Fibroblast of skin of abdomen (primary cell): ENCODE results near the gene LMO4. TPM values are rescaled to one million over a fixed set of nuclear protein-coding genes. Genes with fewer than 3 reads are reported as not detected.

Experiments used
- DNase-seq: peaks from one replicate; pipeline ENCODE4 v3.0.0-alpha.2; 2013
- polyA plus RNA-seq, 2 experiments: library from polyadenylated mRNA; unstranded; fragments of 120-200 nt; gene quantifications; one replicate each; pipeline ENCODE4 v1.2.1, GENCODE V29; 2013; ENCODE audit not compliant: insufficient read length in 2 of 2

The LMO4 gene
- 193 TPM for polyA plus RNA-seq (2013, experiment 1 of 2; ENCODE audit: insufficient read length)
- 202 TPM for polyA plus RNA-seq (2013, experiment 2 of 2; ENCODE audit: insufficient read length)

GRCh38 chr1:87328272-87329050, at the start of gene LMO4:
TSS of gene LMO4 (plus strand) at chr1:87328880. CDS start at chr1:87332016, 3,136 bp downstream.
- peak; percentile 99 for DNase-seq

GRCh38 chr1:87279536-87279875, 49.2 kb upstream of the LMO4 start:
- no peak for DNase-seq

- DNase-seq = no peak
These were observed 48.6 kb upstream of the LMO4 start for GRCh38 chr1:87279966-87280535.

GRCh38 chr1:87284456-87285240, 44.0 kb upstream of the LMO4 start:
- DNase-seq = no peak

- DNase-seq = peak; percentile 90
These were observed 37.6 kb upstream of the LMO4 start for GRCh38 chr1:87291107-87291506.

- DNase-seq = peak; percentile 70
These were observed 35.8 kb upstream of the LMO4 start for GRCh38 chr1:87292684-87293493.

- no peak for DNase-seq
These were observed 34.0 kb upstream of the LMO4 start for GRCh38 chr1:87294633-87295032.

- DNase-seq = no peak
These were observed 33.1 kb upstream of the LMO4 start for GRCh38 chr1:87295445-87296110.

GRCh38 chr1:87296206-87296605, 32.5 kb upstream of the LMO4 start:
- no peak for DNase-seq

- no peak for DNase-seq
These were observed 29.0 kb upstream of the LMO4 start for GRCh38 chr1:87299661-87300060.

- DNase-seq = no peak
These were observed 28.1 kb upstream of the LMO4 start for GRCh38 chr1:87300628-87301027.

- no peak for DNase-seq
These were observed 23.5 kb upstream of the LMO4 start for GRCh38 chr1:87305151-87305550.

GRCh38 chr1:87305762-87306161, 22.9 kb upstream of the LMO4 start:
- DNase-seq = peak; percentile 82

- DNase-seq = no peak
These were observed 21.4 kb upstream of the LMO4 start for GRCh38 chr1:87307306-87307705.

GRCh38 chr1:87307931-87308330, 20.7 kb upstream of the LMO4 start:
- no peak for DNase-seq

GRCh38 chr1:87314091-87314490, 14.6 kb upstream of the LMO4 start:
- DNase-seq = no peak

- no peak for DNase-seq
These were observed 10.5 kb upstream of the LMO4 start for GRCh38 chr1:87318056-87318650.

- no peak for DNase-seq
These were observed 9.9 kb upstream of the LMO4 start for GRCh38 chr1:87318806-87319205.

- DNase-seq = peak; percentile 35
These were observed 2.5 kb upstream of the LMO4 start for GRCh38 chr1:87325982-87326738.

GRCh38 chr1:87327376-87328271, 1.1 kb upstream of the LMO4 start:
- DNase-seq = no peak
